HepG2 (cell line): ENCODE results near the gene PRKCE. TPM values are rescaled to one million over a fixed set of nuclear protein-coding genes. Genes with fewer than 3 reads are reported as not detected.

Source experiments
- AGO2 ChIP-seq: fragments of 200-400 bp; formaldehyde crosslinking; optimal IDR thresholded peaks from 2 replicates; pipeline ENCODE3; 2017; ENCODE audit warnings: mild to moderate bottlenecking, low read depth, low read length, moderate library complexity
- ATF7 ChIP-seq, 2 experiments: fragments of 450-650 bp in 1 of 2; sonication (generic) in 1 of 2; formaldehyde crosslinking in 1 of 2; IDR thresholded peaks; 2 replicates each; pipeline versions ENCODE4 v1.4.0 to v1.6.1; 2016 to 2020; ENCODE audit warnings: antibody characterized with exemption in 1 of 2, mild to moderate bottlenecking in 1 of 2, missing genetic modification reagents in 1 of 2
- CENPX ChIP-seq: sonication (generic); formaldehyde crosslinking; IDR thresholded peaks from 2 replicates; pipeline ENCODE4 v1.9.0; 2021; ENCODE audit warnings: mild to moderate bottlenecking, missing genetic modification reagents, moderate library complexity
- CREB3 ChIP-seq: sonication (generic); formaldehyde crosslinking; IDR thresholded peaks from 2 replicates; pipeline ENCODE4 v1.5.0; 2020; ENCODE audit warnings: missing genetic modification reagents
- GATAD1 ChIP-seq: IDR thresholded peaks from 2 replicates; pipeline ENCODE4 v1.6.1; 2016; ENCODE audit warnings: missing genetic modification reagents, missing compliant biosample characterization
- HIC2 ChIP-seq: sonication (generic); formaldehyde crosslinking; IDR thresholded peaks from 2 replicates; pipeline ENCODE4 v1.9.0; 2022; ENCODE audit warnings: low read depth, missing genetic modification reagents
- IRF9 ChIP-seq: sonication (generic); formaldehyde crosslinking; IDR thresholded peaks from 2 replicates; pipeline ENCODE4 v1.8.0; 2022; ENCODE audit warnings: missing genetic modification reagents, mild to moderate bottlenecking, borderline replicate concordance
- JUND ChIP-seq: sonication (generic); formaldehyde crosslinking; IDR thresholded peaks from 2 replicates; pipeline ENCODE4 v1.8.0; 2022; ENCODE audit warnings: mild to moderate bottlenecking, missing genetic modification reagents
- NR2F6 ChIP-seq, 2 experiments: IDR thresholded peaks; 2 replicates each; pipeline ENCODE4 v1.6.1; 2016; ENCODE audit warnings: antibody characterized with exemption in 1 of 2, mild to moderate bottlenecking in 1 of 2
- POGZ ChIP-seq: sonication (generic); formaldehyde crosslinking; IDR thresholded peaks from 2 replicates; pipeline ENCODE4 v1.4.0; 2020; ENCODE audit warnings: mild to moderate bottlenecking, missing genetic modification reagents
- RARA ChIP-seq: IDR thresholded peaks from 2 replicates; pipeline ENCODE4 v1.6.1; 2016; ENCODE audit warnings: missing genetic modification reagents, missing compliant biosample characterization
- TBP ChIP-seq: sonication (generic); formaldehyde crosslinking; IDR thresholded peaks from 2 replicates; pipeline ENCODE4 v1.5.0; 2020; ENCODE audit warnings: missing genetic modification reagents
- ZNF430 ChIP-seq: sonication (generic); formaldehyde crosslinking; IDR thresholded peaks from 2 replicates; pipeline ENCODE4 v1.9.0; 2021; ENCODE audit warnings: mild to moderate bottlenecking, missing genetic modification reagents
- ZNF766 ChIP-seq: sonication (generic); formaldehyde crosslinking; IDR thresholded peaks from 2 replicates; pipeline ENCODE4 v1.5.0; 2020; ENCODE audit warnings: missing genetic modification reagents, borderline replicate concordance
- ZNF891 ChIP-seq: sonication (generic); formaldehyde crosslinking; IDR thresholded peaks from 2 replicates; pipeline ENCODE4 v1.5.0; 2020; ENCODE audit warnings: mild to moderate bottlenecking, missing genetic modification reagents
- polyA plus RNA-seq, 8 experiments: library from polyadenylated mRNA; depleted of rRNA in 3 of 8; stranded (reverse) in 7 of 8; unstranded in 1 of 8; fragments of >200 nt; fragmentation: Illumina TruSeq in 4 of 8; extraction: Trizol in 4 of 8; gene quantifications; 2 replicates each; pipeline versions ENCODE4 v1.2.1 to v1.2.3, GENCODE V29; 2011 to 2016; ENCODE audit warnings: low read depth in 4 of 8, missing spikeins in 1 of 8, mixed read lengths in 1 of 8; ENCODE audit not compliant: insufficient read depth in 1 of 8
- total RNA-seq, 5 experiments: library from RNA; depleted of rRNA; stranded (reverse); fragments of >200 nt; fragmentation: Illumina TruSeq; extraction: Trizol; gene quantifications; 2 replicates each; pipeline ENCODE4 v1.2.3, GENCODE V29; 2016; ENCODE audit warnings: low read depth in 1 of 5
- TF ChIP-seq, protein P1 (sequence below): sonication (generic); formaldehyde crosslinking; IDR thresholded peaks from 2 replicates; pipeline ENCODE4 v1.8.1; 2022; ENCODE audit warnings: low read depth, mild to moderate bottlenecking, missing genetic modification reagents
- TF ChIP-seq, protein P2 (sequence below): sonication (generic); formaldehyde crosslinking; IDR thresholded peaks from 2 replicates; pipeline ENCODE4 v1.4.0; 2020; ENCODE audit warnings: missing genetic modification reagents, mild to moderate bottlenecking, borderline replicate concordance
- TF ChIP-seq, protein P3 (sequence below): IDR thresholded peaks from 2 replicates; pipeline ENCODE4 v1.6.1; 2016; ENCODE audit warnings: mild to moderate bottlenecking, missing biosample characterization, missing genetic modification reagents

The PRKCE gene
- total and polyA plus RNA-seq, 2 of the 13 experiments (the other 11 are each of a cell fraction or from before 2014, with no cell fraction given) = 1.0 to 3.9 TPM

DNA sequence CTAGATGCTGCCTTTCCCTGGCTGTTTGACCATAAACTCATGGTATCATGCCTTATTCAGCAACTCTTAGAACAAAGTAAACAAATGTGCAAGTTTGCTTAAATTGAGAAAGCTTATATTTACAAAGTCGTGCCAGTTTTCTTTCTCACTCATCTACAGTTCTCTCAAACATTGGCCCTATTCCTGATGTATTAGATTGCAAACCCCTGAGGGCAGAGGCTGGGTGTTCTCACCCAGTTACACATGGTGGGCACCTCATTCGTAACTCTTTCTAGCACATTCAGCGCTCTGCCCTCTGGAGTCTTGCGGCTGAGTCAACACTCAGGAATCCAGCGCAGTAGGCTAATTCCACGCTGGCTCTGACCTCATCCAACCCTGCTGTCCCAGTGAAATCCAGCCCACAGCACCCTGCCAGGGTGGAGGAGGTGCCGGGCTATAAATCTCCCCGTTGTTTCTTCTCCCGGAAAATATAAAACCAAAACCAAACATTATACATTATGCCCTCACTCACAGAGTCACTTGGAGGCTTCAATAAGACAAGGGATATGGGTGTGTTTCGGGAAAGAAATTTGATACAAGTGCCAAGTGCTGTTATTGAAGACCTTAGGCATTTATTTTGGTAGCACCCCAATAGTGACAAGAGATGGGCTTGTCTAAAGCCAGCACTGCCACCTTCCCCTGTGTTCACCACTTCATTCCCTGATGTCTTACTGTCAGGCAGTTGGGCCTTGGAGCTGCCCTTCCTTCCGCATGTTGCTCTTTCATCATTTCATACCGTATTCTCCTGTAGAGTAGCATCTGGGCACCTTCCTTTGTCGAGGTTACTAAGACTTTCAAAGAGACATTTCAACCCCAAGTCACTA, 287.4 kb downstream of the PRKCE start (continued):
- TF ChIP-seq IRF9 (no peak), RARA (peak; percentile 37; the same call in 1 of the 2 replicates), ZNF766 (CRISPR knock-in tag) (no peak), ATF7 (IDR thresholded peaks at IDR 0.05) (peak; percentile 20; the same call in 1 of the 2 replicates), ATF7 (CRISPR knock-in tag; IDR thresholded peaks at IDR 0.05) (0 out of 2 replicates have a peak, but pooled peaks have one; percentile 22), ZNF430 (CRISPR knock-in tag) (no peak), HIC2 (CRISPR knock-in tag) (peak; percentile 71; the same call in 1 of the 2 replicates), NR2F6 (IDR thresholded peaks at IDR 0.05) (no peak), NR2F6 (CRISPR knock-in tag; IDR thresholded peaks at IDR 0.05) (no peak; the same call in 1 of the 2 replicates), TBP (no peak), JUND (CRISPR knock-in tag) (peak; percentile 91), ZNF891 (CRISPR knock-in tag) (no peak), GATAD1 (CRISPR knock-in tag) (no peak), POGZ (CRISPR knock-in tag) (0 out of 2 replicates have a peak, but pooled peaks have one; percentile 19), AGO2 (no peak), CREB3 (no peak), CENPX (CRISPR knock-in tag) (no peak)
- TF ChIP-seq, protein P1, sequence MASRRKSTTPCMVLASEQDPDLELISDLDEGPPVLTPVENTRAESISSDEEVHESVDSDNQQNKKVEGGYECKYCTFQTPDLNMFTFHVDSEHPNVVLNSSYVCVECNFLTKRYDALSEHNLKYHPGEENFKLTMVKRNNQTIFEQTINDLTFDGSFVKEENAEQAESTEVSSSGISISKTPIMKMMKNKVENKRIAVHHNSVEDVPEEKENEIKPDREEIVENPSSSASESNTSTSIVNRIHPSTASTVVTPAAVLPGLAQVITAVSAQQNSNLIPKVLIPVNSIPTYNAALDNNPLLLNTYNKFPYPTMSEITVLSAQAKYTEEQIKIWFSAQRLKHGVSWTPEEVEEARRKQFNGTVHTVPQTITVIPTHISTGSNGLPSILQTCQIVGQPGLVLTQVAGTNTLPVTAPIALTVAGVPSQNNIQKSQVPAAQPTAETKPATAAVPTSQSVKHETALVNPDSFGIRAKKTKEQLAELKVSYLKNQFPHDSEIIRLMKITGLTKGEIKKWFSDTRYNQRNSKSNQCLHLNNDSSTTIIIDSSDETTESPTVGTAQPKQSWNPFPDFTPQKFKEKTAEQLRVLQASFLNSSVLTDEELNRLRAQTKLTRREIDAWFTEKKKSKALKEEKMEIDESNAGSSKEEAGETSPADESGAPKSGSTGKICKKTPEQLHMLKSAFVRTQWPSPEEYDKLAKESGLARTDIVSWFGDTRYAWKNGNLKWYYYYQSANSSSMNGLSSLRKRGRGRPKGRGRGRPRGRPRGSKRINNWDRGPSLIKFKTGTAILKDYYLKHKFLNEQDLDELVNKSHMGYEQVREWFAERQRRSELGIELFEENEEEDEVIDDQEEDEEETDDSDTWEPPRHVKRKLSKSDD (CRISPR knock-in tag) = no peak
- TF ChIP-seq, protein P2, sequence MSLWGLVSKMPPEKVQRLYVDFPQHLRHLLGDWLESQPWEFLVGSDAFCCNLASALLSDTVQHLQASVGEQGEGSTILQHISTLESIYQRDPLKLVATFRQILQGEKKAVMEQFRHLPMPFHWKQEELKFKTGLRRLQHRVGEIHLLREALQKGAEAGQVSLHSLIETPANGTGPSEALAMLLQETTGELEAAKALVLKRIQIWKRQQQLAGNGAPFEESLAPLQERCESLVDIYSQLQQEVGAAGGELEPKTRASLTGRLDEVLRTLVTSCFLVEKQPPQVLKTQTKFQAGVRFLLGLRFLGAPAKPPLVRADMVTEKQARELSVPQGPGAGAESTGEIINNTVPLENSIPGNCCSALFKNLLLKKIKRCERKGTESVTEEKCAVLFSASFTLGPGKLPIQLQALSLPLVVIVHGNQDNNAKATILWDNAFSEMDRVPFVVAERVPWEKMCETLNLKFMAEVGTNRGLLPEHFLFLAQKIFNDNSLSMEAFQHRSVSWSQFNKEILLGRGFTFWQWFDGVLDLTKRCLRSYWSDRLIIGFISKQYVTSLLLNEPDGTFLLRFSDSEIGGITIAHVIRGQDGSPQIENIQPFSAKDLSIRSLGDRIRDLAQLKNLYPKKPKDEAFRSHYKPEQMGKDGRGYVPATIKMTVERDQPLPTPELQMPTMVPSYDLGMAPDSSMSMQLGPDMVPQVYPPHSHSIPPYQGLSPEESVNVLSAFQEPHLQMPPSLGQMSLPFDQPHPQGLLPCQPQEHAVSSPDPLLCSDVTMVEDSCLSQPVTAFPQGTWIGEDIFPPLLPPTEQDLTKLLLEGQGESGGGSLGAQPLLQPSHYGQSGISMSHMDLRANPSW (CRISPR knock-in tag) = no peak
- TF ChIP-seq, protein P3, sequence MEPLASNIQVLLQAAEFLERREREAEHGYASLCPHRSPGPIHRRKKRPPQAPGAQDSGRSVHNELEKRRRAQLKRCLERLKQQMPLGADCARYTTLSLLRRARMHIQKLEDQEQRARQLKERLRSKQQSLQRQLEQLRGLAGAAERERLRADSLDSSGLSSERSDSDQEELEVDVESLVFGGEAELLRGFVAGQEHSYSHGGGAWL = no peak
